T-helper 9 cell (primary cell): Measurements from ENCODE around the gene RETREG2.

Experiments used
- DNase-seq: peaks from one replicate; pipeline ENCODE4 v3.0.0-alpha.2; 2020
- total RNA-seq, 2 donors: gene quantifications; one replicate each; lab custom pipeline; 2026; lab: John Stamatoyannopoulos, UW

Gene RETREG2
- total RNA-seq: 96.0 to 226 reads per million in 2 donors

GRCh38 chr2:219177552-219178376 is at the start of gene RETREG2:
RETREG2 (plus strand) TSS chr2:219178275; CDS start chr2:219178353, 78 bp downstream.
- peak; percentile 75 for DNase-seq

GRCh38 chr2:219128396-219128795 is 49.7 kb upstream of the RETREG2 start:
- DNase-seq: no peak

- DNase-seq: no peak
Measured at GRCh38 chr2:219129589-219129988, 48.5 kb upstream of the RETREG2 start.

DNA sequence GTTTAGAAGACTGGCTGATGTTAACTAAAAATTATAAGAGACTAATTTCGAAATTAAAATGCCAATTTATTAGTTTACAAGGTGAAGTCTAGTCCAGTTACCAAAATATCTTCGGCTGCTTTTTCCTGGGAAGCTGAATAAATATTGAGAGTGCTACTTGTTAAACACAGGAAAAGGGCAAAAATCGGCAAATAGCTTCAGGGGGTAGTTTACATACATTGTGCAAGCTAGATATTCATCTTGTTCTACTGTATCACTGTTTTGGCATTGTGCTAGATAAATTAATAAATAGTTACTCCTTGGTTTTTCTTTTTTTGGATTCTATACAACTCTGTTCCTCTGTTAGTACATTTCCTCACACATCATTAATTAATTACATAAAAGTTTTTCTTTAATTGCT is 46.7 kb upstream of the RETREG2 start:
- DNase-seq: no peak

- DNase-seq: no peak
Measured at GRCh38 chr2:219131744-219132143, 46.3 kb upstream of the RETREG2 start.

- DNase-seq: no peak
Measured at GRCh38 chr2:219133976-219134375, 44.1 kb upstream of the RETREG2 start.

- no peak for DNase-seq
Measured at GRCh38 chr2:219140722-219141121, 37.4 kb upstream of the RETREG2 start.

- no peak for DNase-seq
Measured at GRCh38 chr2:219142329-219142728, 35.7 kb upstream of the RETREG2 start.

- no peak for DNase-seq
Measured at GRCh38 chr2:219149667-219150066, 28.4 kb upstream of the RETREG2 start.

GRCh38 chr2:219155054-219155644 is 22.9 kb upstream of the RETREG2 start:
- peak; percentile 10 for DNase-seq

DNA sequence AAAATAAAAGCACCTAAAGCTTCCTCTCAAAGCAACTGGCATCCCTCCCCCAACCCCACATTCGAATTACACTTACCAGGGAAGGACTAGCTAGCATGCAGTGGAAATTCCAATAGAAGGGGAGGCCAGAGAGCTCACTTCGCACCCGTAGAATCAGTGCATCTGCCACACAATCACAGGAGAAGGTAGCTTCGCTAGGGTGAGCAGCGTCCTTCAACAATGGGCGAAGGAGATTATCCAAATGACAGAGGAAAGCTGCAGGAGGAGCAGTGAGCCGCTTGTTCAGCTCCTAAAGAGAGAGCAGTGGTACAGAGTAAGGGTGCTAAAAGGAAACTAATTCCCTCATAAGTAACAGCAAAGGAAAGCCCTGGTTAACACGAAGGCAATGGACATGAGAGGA is 20.7 kb upstream of the RETREG2 start:
- DNase-seq: no peak

DNA sequence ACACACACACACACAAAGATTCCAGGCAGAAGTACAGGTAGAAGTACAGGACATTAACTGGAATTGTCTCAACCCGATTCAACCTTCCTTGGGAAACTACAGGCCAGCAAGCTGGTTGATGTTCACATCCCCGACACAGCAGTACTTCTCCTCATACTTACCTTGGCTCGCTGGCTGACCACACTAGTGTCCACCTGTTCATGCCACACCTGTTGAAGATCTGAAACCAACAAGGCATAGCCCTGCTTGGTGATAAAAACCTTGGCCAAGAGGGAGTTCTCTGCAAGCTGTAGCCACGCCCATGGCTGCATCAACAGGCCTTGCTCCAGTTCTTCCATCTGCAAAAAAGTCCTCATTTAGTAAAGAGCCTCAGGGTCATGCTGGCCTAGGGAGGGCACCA is 20.1 kb upstream of the RETREG2 start:
- DNase-seq: no peak

GRCh38 chr2:219158586-219158985 is 19.5 kb upstream of the RETREG2 start:
- no peak for DNase-seq

- no peak for DNase-seq
Measured at GRCh38 chr2:219159771-219160185, 18.3 kb upstream of the RETREG2 start.

DNA sequence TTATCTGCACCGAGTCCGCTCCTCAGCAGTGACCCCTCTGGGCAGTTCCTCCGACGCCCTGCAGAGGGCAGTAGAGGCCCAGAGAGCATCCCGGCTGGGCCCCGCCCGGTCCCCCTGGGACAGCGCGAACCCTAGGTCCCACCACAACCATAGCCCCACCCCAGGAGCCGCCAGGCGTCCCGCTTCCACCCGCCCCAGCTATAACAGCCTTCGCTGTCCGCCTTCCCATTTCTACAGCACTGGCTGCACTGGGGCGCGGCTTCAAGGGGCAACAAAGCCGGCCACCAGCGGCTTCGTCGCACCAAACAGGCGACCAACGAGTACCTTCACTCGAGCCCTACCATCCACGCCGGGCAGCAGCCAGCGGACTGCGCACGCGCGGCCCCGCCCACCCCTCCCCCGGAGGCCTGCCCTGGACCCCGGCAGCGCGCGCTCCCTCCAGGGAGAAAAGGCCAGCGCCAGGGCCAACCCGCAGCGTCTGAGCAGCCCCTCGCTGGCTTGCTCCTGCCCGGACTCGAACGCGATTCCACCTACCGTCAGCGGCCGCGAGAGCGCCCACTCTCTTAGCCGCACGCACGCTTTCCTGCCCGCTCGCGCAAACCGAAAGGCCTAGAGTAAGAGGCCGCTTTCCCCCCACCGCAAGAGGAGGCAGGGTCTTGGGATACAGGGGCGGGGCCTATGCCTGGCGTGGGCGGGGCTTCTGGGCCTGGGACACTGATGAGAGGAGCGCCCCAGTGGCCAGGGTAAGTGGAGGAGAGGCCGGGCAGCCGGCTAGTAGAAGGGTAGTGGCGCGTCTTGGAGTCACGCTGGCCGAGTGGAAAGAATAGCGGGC is 17.7 kb upstream of the RETREG2 start, which contains the start of gene NHEJ1:
TSS of gene NHEJ1 (minus strand) at position 630 of the 832 bp plus-strand sequence. CDS start 2,453 bp downstream, outside the sequence.
- peak; percentile 87 for DNase-seq

DNA sequence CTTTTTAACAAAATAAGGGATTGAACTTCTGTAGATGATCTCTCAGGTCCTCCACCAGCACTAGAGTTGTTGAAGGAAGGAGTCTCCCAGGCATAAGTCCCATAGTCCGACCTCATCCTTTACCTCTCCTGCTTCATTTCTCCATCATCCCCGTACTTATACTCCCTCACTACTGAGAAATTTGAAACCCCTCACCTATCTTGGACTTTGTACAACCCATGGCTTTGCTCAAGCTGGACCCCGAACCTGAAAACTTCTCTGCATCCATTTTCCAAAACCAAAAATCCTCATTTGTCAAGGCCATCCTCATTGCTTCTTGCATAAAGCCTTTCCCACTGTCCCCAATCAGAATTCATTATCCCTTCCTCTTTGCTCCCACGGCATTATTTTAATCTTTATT is 17.0 kb upstream of the RETREG2 start:
- DNase-seq: no peak

DNA sequence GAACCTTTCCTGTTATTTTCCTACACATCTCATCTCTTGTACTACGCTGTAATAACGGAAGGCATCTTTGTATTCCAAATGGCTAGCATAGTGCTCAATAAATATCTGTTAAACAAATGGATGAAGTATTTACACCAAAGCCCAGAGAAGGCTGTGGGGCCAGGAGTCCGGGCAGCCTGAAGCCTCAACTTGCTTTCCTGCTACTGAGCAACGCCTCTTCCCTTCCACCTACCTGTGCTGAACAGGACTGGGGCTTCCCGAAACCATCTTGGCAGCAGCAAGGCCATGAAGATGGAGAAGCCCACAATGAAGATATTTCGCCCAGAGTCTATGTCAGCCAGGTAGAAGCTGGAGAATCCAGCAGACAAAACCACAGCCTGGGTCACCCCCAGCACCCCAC is 14.9 kb upstream of the RETREG2 start:
- no peak for DNase-seq

- DNase-seq: no peak
Measured at GRCh38 chr2:219165058-219165911, 12.8 kb upstream of the RETREG2 start.

DNA sequence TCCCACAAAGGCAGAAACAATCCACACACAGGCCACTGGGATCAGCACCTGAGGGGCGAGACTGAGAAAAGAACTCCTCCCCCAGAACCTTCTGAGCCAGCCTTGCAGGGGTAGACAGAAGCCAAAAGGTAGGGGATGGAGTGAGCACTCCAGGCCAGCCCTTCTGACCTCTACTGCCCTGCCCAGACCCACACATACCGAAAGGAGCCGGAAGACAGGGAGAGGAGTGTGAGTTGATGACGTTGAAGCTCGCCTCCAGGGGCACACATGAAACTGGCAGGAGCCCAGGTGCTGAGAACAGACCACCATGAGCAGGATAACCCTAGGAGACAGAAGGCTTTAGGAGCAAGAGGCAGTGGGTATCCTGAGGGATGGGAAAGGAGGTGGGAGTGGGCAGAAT is 10.1 kb upstream of the RETREG2 start:
- no peak for DNase-seq

DNA sequence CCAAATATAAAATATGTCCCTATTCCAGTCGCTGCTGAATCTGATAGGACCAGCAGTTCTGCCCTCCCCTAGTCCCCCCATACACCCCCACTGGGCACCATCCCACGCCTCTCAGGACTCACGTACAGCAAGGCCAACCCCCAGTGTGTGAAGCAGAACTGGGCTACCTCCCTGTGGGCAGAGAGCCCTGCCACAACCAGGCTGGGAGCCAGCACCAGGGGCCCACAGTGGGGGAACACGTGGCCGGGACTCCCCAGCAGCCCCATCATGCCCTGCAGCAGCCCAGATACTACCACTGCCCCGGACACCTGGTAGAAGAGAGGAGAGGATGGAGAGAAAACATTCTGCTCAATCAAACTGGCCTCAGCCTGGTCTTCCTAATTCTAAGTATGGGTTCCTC is 9.5 kb upstream of the RETREG2 start:
- no peak for DNase-seq

GRCh38 chr2:219168932-219169331 is 9.1 kb upstream of the RETREG2 start:
- DNase-seq: no peak

DNA sequence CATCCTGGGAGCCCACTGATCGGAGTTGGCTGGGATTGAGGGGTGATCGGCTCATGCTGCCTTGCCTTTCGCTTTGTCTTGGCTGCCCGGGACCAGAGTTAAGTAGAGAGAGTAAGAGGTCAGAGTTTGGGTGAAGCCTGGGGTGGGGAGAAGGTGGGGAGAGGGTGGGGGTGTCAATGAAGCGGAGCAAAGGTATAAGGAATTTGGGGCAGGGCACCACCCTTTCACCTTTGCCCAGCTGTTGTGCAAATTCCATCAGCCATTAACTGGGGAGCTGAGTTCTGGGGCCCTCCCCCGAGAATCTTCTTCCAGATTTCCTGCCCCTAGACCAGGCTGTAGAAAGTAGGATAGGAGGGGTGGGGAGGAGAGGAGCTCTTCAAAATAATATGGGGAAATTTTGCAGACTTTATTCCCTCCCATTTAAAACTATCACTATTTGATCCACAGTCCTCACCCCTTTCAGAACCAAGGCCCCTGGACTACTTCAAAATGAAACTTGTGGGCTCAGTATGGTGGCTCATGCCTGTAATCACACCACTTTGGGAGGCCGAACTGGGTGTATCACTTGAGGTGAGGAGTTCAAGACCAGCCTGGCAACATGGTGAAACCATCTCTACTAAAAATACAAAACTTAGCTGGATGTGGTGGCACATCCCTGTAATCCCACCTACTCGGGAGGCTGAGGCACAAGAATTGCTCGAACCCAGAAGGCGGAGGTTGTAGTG is 8.0 kb upstream of the RETREG2 start, which contains the start of gene SLC23A3:
TSS of gene SLC23A3 (minus strand) at position 100 of the 725 bp plus-strand sequence. CDS start at position 55, 45 bp downstream.
- DNase-seq: no peak
